Endothelial cell of umbilical vein (primary cell): ENCODE results near the gene CD79B. TPM values are rescaled to one million over a fixed set of nuclear protein-coding genes. Genes with fewer than 3 reads are reported as not detected.

Experiments used
- BruUV-seq: library from RNA; stranded (reverse); fragments of 400-500 nt; replicated peaks from 2 replicates; lab custom pipeline; 2021; lab: Mats Ljungman, UMichigan
- CTCF ChIA-PET: fragments of 300-600, 350-600 bp; sonication (Branson Sonifier 250); formaldehyde crosslinking; loops from one replicate; lab custom pipeline; 2021; ENCODE audit warnings: antibody characterized with exemption, inconsistent platforms; lab: Charles Lee
- POLR2A ChIA-PET: fragments of 300-600, 350-600 bp; sonication (Branson Sonifier 250); formaldehyde crosslinking; loops from one replicate; lab custom pipeline; 2021; ENCODE audit warnings: antibody characterized with exemption, inconsistent platforms; lab: Charles Lee
- DNase-seq: peaks from one replicate; pipeline ENCODE4 v3.0.0-alpha.2; 2011; ENCODE audit warnings: low read depth, low spot score
- FAIRE-seq: peaks from 2 replicates; lab custom pipeline; 2011; peaks lifted over from hg19 to GRCh38; lab: Jason Lieb, UNC
- H2AFZ ChIP-seq: 2 replicates; pipeline ENCODE4 v1.6.0; 2012; ENCODE audit warnings: low read depth, low read length, control low read depth, inconsistent platforms
- H3K27ac ChIP-seq: 2 replicates; pipeline ENCODE4 v1.5.1; 2011; ENCODE audit warnings: low read depth, mild to moderate bottlenecking, control low read depth, low read length, moderate library complexity; ENCODE audit not compliant: insufficient read depth
- H3K27me3 ChIP-seq, 2 experiments: 2 replicates each; pipeline versions ENCODE4 v1.6.0 to v1.6.1; 2011; ENCODE audit warnings: low read length in 2 of 2, mixed read lengths in 1 of 2; ENCODE audit not compliant: control insufficient read depth in 2 of 2, insufficient read depth in 2 of 2
- H3K36me3 ChIP-seq, 2 experiments: 2 replicates in 1 of 2; 3 replicates in 1 of 2; pipeline ENCODE4 v1.5.1; 2011; ENCODE audit warnings: low read length in 2 of 2, mild to moderate bottlenecking in 1 of 2, moderate library complexity in 1 of 2; ENCODE audit not compliant: control insufficient read depth in 2 of 2, insufficient read depth in 2 of 2; ENCODE audit errors: extremely low read depth in 1 of 2
- H3K4me1 ChIP-seq: 3 replicates; pipeline ENCODE4 v1.5.1; 2011; ENCODE audit warnings: mild to moderate bottlenecking, low read length; ENCODE audit not compliant: control insufficient read depth, insufficient read depth; ENCODE audit errors: extremely low read depth
- H3K4me2 ChIP-seq: 2 replicates; pipeline ENCODE4 v1.6.1; 2011; ENCODE audit warnings: low read length, control low read depth, mixed read lengths; ENCODE audit not compliant: insufficient read depth
- H3K4me3 ChIP-seq, 3 experiments: fragments of 200-600 bp in 1 of 3; sonication (generic), shearing (Covaris generic) in 1 of 3; replicated peaks in 1 of 3; 2 replicates each; pipeline ENCODE4 v1.5.1; 2011 to 2016; ENCODE audit warnings: control low read depth in 3 of 3, low read length in 3 of 3, mild to moderate bottlenecking in 2 of 3, inconsistent platforms in 1 of 3, low read depth in 1 of 3, moderate library complexity in 1 of 3; ENCODE audit not compliant: insufficient read depth in 1 of 3
- H3K79me2 ChIP-seq: 2 replicates; pipeline ENCODE4 v1.6.0; 2012; ENCODE audit warnings: low read length, inconsistent platforms; ENCODE audit not compliant: control insufficient read depth, insufficient read depth
- H3K9ac ChIP-seq: replicated peaks from 2 replicates; pipeline ENCODE3; 2011; ENCODE audit warnings: low read length, control low read depth; ENCODE audit not compliant: insufficient read depth; ENCODE audit errors: extremely low read depth
- H3K9me1 ChIP-seq: replicated peaks from 3 replicates; pipeline ENCODE4 v1.6.0; 2011; ENCODE audit warnings: mild to moderate bottlenecking, low read length; ENCODE audit not compliant: control insufficient read depth, insufficient read depth; ENCODE audit errors: extremely low read depth
- H3K9me3 ChIP-seq: replicated peaks from 2 replicates; pipeline ENCODE4 v1.5.1; 2012; ENCODE audit warnings: low read length, inconsistent platforms; ENCODE audit not compliant: control insufficient read depth, insufficient read depth
- H4K20me1 ChIP-seq: replicated peaks from 2 replicates; pipeline ENCODE3; 2011; ENCODE audit warnings: mild to moderate bottlenecking, low read length; ENCODE audit not compliant: control insufficient read depth, insufficient read depth; ENCODE audit errors: extremely low read depth
- EZH2 ChIP-seq: IDR thresholded peaks from 2 replicates; pipeline ENCODE4 v1.6.1; 2012; ENCODE audit warnings: borderline replicate concordance, low read depth, mild to moderate bottlenecking, moderate library complexity, low read length, inconsistent platforms; ENCODE audit not compliant: severe bottlenecking
- FOS ChIP-seq: IDR thresholded peaks from 2 replicates; pipeline ENCODE4 v1.6.1; 2011; ENCODE audit warnings: mild to moderate bottlenecking, low read length, moderate library complexity, borderline replicate concordance; ENCODE audit not compliant: insufficient read depth
- GATA2 ChIP-seq: IDR thresholded peaks from 2 replicates; pipeline ENCODE4 v1.7.0; 2011; ENCODE audit warnings: low read depth, mild to moderate bottlenecking, moderate library complexity, mixed read lengths, low read length; ENCODE audit not compliant: insufficient read length, insufficient read depth
- JUN ChIP-seq: IDR thresholded peaks from 2 replicates; pipeline ENCODE4 v1.6.1; 2011; ENCODE audit warnings: borderline replicate concordance, low read depth; ENCODE audit not compliant: insufficient read length, insufficient read depth
- MYC ChIP-seq: IDR thresholded peaks from one replicate; pipeline ENCODE4 v1.6.1; 2011; ENCODE audit warnings: mild to moderate bottlenecking, low read depth, low read length
- POLR2A ChIP-seq: IDR thresholded peaks from 2 replicates; pipeline ENCODE4 v1.6.1; 2012; ENCODE audit warnings: low read depth, mild to moderate bottlenecking, control low read depth, low read length
- POLR2AphosphoS5 ChIP-seq: IDR thresholded peaks from 2 replicates; pipeline ENCODE4 v1.6.1; 2012; ENCODE audit warnings: low read depth, mild to moderate bottlenecking, control low read depth, low read length, moderate library complexity; ENCODE audit not compliant: insufficient read depth
- dilution Hi-C: fragments of 300-500 bp; cut with MboI; formaldehyde crosslinking; loops from one replicate; pipeline ENCODE4 v1.15.0; 2019; ENCODE audit warnings: low sequenced_read_pairs; ENCODE audit not compliant: extremely low pct_ligation_motif_present
- intact Hi-C: fragments of 100-400 bp; cut with micrococcal nuclease; formaldehyde crosslinking; loops from one replicate; pipeline ENCODE4 v1.10.0; 2022
- polyA plus RNA-seq, 4 experiments: library from polyadenylated mRNA; depleted of rRNA in 3 of 4; stranded (reverse) in 3 of 4; unstranded in 1 of 4; fragments of >200 nt; gene quantifications; 2 replicates each; pipeline versions ENCODE4 v1.2.1 to v1.2.3, GENCODE V29; 2011 to 2012; ENCODE audit warnings: missing spikeins in 1 of 4
- total RNA-seq: library from RNA; stranded (reverse); gene quantifications from 2 replicates; pipeline ENCODE4 v1.2.3, GENCODE V29; 2021
- TF ChIP-seq, protein P1 (sequence below): IDR thresholded peaks from 2 replicates; pipeline ENCODE4 v1.6.1; 2011; ENCODE audit not compliant: insufficient read depth, insufficient read length
- TF ChIP-seq, protein P2 (sequence below), 2 donors: IDR thresholded peaks; 1 replicate in 1 of 2; 2 replicates in 1 of 2; pipeline ENCODE4 v1.5.1; 2011; ENCODE audit warnings: low read length in 2 of 2, mild to moderate bottlenecking in 2 of 2, moderate library complexity in 2 of 2, control low read depth in 1 of 2, inconsistent platforms in 1 of 2, low read depth in 1 of 2; ENCODE audit not compliant: insufficient read depth in 1 of 2; ENCODE audit errors: extremely low read depth in 1 of 2

Gene CD79B
- total and polyA plus RNA-seq, 2 donors (not counting 3 experiments of a cell fraction or from before 2014, with no cell fraction given), result 2.1 to 3.9 TPM

DNA sequence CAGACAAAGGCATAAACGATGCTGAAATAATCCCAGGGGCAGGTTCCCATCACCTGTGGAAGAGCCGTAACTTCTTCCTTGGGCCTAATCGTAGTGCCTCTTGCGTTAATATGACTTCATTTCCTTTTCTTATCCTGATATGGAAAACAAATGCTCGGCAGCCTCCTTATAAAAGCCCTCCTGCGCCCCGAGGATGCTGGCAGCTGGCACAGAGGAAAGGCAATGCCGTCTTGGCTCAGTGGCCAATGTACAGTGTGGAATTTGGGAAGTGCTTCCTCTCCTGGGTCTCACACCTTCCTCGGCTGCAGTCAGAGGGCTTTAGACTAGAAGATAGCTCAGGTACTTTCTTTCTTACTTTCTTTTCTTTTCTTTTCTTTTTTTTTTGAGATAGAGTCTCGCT is 37.1 kb upstream of the CD79B start:
- Histone ChIP-seq H3K9me3 (no peaks in the 10 kb centered on the region), H3K79me2 (no peaks in the 10 kb centered on the region), H2AFZ (no peak overlapping the region), H3K4me1 (peaks cover 5% of the 10 kb centered on the region), H3K9me1 (no peaks in the 10 kb centered on the region), H3K27me3 (no peaks in the 10 kb centered on the region), H3K9ac (no peak overlapping the region), H3K36me3 (no peaks in the 10 kb centered on the region), H4K20me1 (no peaks in the 10 kb centered on the region), H3K4me3 (no peak overlapping the region), H3K4me2 (no peak overlapping the region), H3K27ac (no peak overlapping the region)
- ChIA-PET CTCF (interaction anchor here (1.1 to 3.8 kb wide), 6 partner anchors 9 to 56 kb away, joined by 3 to 24 read pairs (median 8); no protein-coding TSS in a partner anchor), POLR2A (no interaction called here)
- TF ChIP-seq GATA2 (no peak), POLR2AphosphoS5 (no peak), EZH2 (no peak), MYC (no peak), JUN (no peak), FOS (no peak), POLR2A (no peak)
- TF ChIP-seq, protein P1, sequence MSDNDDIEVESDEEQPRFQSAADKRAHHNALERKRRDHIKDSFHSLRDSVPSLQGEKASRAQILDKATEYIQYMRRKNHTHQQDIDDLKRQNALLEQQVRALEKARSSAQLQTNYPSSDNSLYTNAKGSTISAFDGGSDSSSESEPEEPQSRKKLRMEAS, result no peak
- TF ChIP-seq, protein P2, sequence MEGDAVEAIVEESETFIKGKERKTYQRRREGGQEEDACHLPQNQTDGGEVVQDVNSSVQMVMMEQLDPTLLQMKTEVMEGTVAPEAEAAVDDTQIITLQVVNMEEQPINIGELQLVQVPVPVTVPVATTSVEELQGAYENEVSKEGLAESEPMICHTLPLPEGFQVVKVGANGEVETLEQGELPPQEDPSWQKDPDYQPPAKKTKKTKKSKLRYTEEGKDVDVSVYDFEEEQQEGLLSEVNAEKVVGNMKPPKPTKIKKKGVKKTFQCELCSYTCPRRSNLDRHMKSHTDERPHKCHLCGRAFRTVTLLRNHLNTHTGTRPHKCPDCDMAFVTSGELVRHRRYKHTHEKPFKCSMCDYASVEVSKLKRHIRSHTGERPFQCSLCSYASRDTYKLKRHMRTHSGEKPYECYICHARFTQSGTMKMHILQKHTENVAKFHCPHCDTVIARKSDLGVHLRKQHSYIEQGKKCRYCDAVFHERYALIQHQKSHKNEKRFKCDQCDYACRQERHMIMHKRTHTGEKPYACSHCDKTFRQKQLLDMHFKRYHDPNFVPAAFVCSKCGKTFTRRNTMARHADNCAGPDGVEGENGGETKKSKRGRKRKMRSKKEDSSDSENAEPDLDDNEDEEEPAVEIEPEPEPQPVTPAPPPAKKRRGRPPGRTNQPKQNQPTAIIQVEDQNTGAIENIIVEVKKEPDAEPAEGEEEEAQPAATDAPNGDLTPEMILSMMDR (IDR thresholded peaks at IDR 0.05; ENCODE audit: extremely low read depth in 1 of 2, insufficient read depth in 1 of 2, low read depth in 1 of 2, low read length in 2 of 2), result no peak
- DNase-seq, result peak; percentile 29
- intact Hi-C loops, result no loop called here
- BruUV-seq, result no TSS peak
- FAIRE-seq, result peak; percentile 58
- dilution Hi-C loops, result no loop called here
